SK-N-MC (cell line): ENCODE data around the gene SF3A1.

ENCODE experiments used
- EZH2 ChIP-seq: fragments of 200-600 bp; sonication (generic); IDR thresholded peaks from one replicate; pipeline ENCODE4 v1.6.1; 2017; ENCODE audit warnings: antibody characterized with exemption
- FOXP2 ChIP-seq: optimal IDR thresholded peaks from 2 replicates; pipeline ENCODE3; 2011; ENCODE audit warnings: mild to moderate bottlenecking, moderate library complexity; ENCODE audit not compliant: insufficient read depth; ENCODE audit errors: extremely low read length, control extremely low read depth
- POLR2AphosphoS5 ChIP-seq: IDR thresholded peaks from 2 replicates; pipeline ENCODE4 v1.6.1; 2012; ENCODE audit warnings: mild to moderate bottlenecking, low read depth, low read length, borderline replicate concordance

- TF ChIP-seq POLR2AphosphoS5, result no peak
- no peak for TF ChIP-seq EZH2
- no peak for TF ChIP-seq FOXP2
Measured at GRCh38 chr22:30400159-30400558, 43.5 kb upstream of the SF3A1 start.
